HEK293 (cell line): Measurements from ENCODE around the gene ITSN2.
A peak's percentile ranks its signal among the peaks of the same experiment; 100 is the strongest.

Experiments used
- CTCF ChIA-PET: fragments of 350-600 bp; formaldehyde crosslinking; extraction: SDS; loops from one replicate; lab custom pipeline; 2021; ENCODE audit warnings: antibody characterized with exemption; lab: Yijun Ruan, JAX
- POLR2A ChIA-PET: fragments of 300-600 bp; formaldehyde crosslinking; extraction: SDS; loops from one replicate; lab custom pipeline; 2020; ENCODE audit warnings: antibody characterized with exemption, inconsistent platforms; lab: Yijun Ruan, JAX
- H3K27ac ChIP-seq: fragments of 200-500 bp; sonication (Bioruptor generic); 2 replicates; pipeline ENCODE4 v1.5.1; 2014; ENCODE audit warnings: low read depth, low read length, control low read depth, inconsistent platforms; ENCODE audit errors: extremely low read depth
- H3K36me3 ChIP-seq, 2 experiments: fragments of 200-500 bp in 1 of 2; sonication (Bioruptor generic) in 1 of 2; 1 replicate in 1 of 2; 2 replicates in 1 of 2; pipeline ENCODE4 v1.5.1; 2014 to 2017; ENCODE audit warnings: inconsistent platforms in 2 of 2, low read length in 2 of 2; ENCODE audit not compliant: control insufficient read depth in 2 of 2, insufficient read depth in 1 of 2
- H3K4me1 ChIP-seq: fragments of 200-500 bp; sonication (Bioruptor generic); 2 replicates; pipeline ENCODE4 v1.5.1; 2014; ENCODE audit warnings: mild to moderate bottlenecking, low read length, inconsistent platforms; ENCODE audit not compliant: control insufficient read depth, insufficient read depth
- H3K4me3 ChIP-seq: 2 replicates; pipeline ENCODE4 v1.5.1; 2011; ENCODE audit warnings: low read depth, mild to moderate bottlenecking, control low read depth, low read length, moderate library complexity
- H3K9me3 ChIP-seq: fragments of 200-500 bp; sonication (Bioruptor generic); 2 replicates; pipeline ENCODE4 v1.5.1; 2014; ENCODE audit warnings: low read depth, low read length, inconsistent platforms; ENCODE audit not compliant: control insufficient read depth, insufficient read depth
- HIC1 ChIP-seq: fragments of 450-650 bp; formaldehyde crosslinking; IDR thresholded peaks from 2 replicates; pipeline ENCODE4 v1.5.1; 2016; ENCODE audit warnings: missing biosample characterization, missing genetic modification characterization
- PRDM1 ChIP-seq: fragments of 450-650 bp; formaldehyde crosslinking; IDR thresholded peaks from 2 replicates; pipeline ENCODE4; 2016; ENCODE audit warnings: missing biosample characterization, missing genetic modification characterization
- RBAK ChIP-seq: fragments of 450-650 bp; formaldehyde crosslinking; IDR thresholded peaks from 2 replicates; pipeline ENCODE4 v1.5.1; 2016; ENCODE audit warnings: missing biosample characterization, missing genetic modification characterization
- SP2 ChIP-seq: fragments of 450-650 bp; formaldehyde crosslinking; IDR thresholded peaks from 2 replicates; pipeline ENCODE4 v1.5.1; 2016; ENCODE audit warnings: missing biosample characterization, missing genetic modification characterization
- ZBTB17 ChIP-seq: fragments of 450-650 bp; formaldehyde crosslinking; IDR thresholded peaks from 2 replicates; pipeline ENCODE4 v1.5.1; 2016; ENCODE audit warnings: missing biosample characterization, missing genetic modification characterization
- ZNF184 ChIP-seq: fragments of 450-650 bp; IDR thresholded peaks from 2 replicates; pipeline ENCODE4 v1.5.1; 2018; ENCODE audit warnings: missing biosample characterization, mild to moderate bottlenecking, missing genetic modification characterization
- ZNF274 ChIP-seq, 2 experiments: fragments of 200-500 bp in 1 of 2; fragments of 450-650 bp in 1 of 2; sonication (Bioruptor generic) in 1 of 2; formaldehyde crosslinking in 1 of 2; IDR thresholded peaks; 2 replicates each; pipeline versions ENCODE4 v1.5.1 to v1.6.1; 2014 to 2016; ENCODE audit warnings: borderline replicate concordance in 1 of 2, inconsistent platforms in 1 of 2, low read length in 1 of 2, missing biosample characterization in 1 of 2, missing genetic modification characterization in 1 of 2
- ZNF280C ChIP-seq: fragments of 450-650 bp; formaldehyde crosslinking; IDR thresholded peaks from 2 replicates; pipeline ENCODE4 v1.5.1; 2016; ENCODE audit warnings: missing biosample characterization, missing genetic modification characterization
- ZNF335 ChIP-seq: fragments of 450-650 bp; formaldehyde crosslinking; conservative IDR thresholded peaks from 2 replicates; pipeline ENCODE4 v1.5.1; 2016; ENCODE audit warnings: missing biosample characterization, missing genetic modification characterization
- ZNF416 ChIP-seq: fragments of 450-650 bp; formaldehyde crosslinking; IDR thresholded peaks from 2 replicates; pipeline ENCODE4 v1.5.1; 2016; ENCODE audit warnings: missing biosample characterization, missing genetic modification characterization
- ZNF433 ChIP-seq: fragments of 450-650 bp; formaldehyde crosslinking; IDR thresholded peaks from 2 replicates; pipeline ENCODE4 v1.5.1; 2016; ENCODE audit warnings: missing biosample characterization, missing genetic modification characterization, low read depth
- ZNF514 ChIP-seq: fragments of 450-650 bp; formaldehyde crosslinking; IDR thresholded peaks from 2 replicates; pipeline ENCODE4 v1.5.1; 2016; ENCODE audit warnings: missing biosample characterization, missing genetic modification characterization
- ZNF555 ChIP-seq: fragments of 450-650 bp; formaldehyde crosslinking; conservative IDR thresholded peaks from 2 replicates; pipeline ENCODE4 v1.5.1; 2017; ENCODE audit warnings: missing biosample characterization, mild to moderate bottlenecking, missing genetic modification characterization, inconsistent platforms
- ZNF707 ChIP-seq: fragments of 450-650 bp; formaldehyde crosslinking; IDR thresholded peaks from 2 replicates; pipeline ENCODE4 v1.5.1; 2016; ENCODE audit warnings: missing biosample characterization, missing genetic modification characterization
- TF ChIP-seq, protein P1 (sequence below): IDR thresholded peaks from 2 replicates; pipeline ENCODE4 v1.6.1; 2011; ENCODE audit warnings: mild to moderate bottlenecking, low read depth, low read length, borderline replicate concordance
- TF ChIP-seq, protein P2 (sequence below): fragments of 450-650 bp; formaldehyde crosslinking; IDR thresholded peaks from 2 replicates; pipeline ENCODE4 v1.5.1; 2016; ENCODE audit warnings: missing biosample characterization, missing genetic modification characterization

The ITSN2 gene

DNA sequence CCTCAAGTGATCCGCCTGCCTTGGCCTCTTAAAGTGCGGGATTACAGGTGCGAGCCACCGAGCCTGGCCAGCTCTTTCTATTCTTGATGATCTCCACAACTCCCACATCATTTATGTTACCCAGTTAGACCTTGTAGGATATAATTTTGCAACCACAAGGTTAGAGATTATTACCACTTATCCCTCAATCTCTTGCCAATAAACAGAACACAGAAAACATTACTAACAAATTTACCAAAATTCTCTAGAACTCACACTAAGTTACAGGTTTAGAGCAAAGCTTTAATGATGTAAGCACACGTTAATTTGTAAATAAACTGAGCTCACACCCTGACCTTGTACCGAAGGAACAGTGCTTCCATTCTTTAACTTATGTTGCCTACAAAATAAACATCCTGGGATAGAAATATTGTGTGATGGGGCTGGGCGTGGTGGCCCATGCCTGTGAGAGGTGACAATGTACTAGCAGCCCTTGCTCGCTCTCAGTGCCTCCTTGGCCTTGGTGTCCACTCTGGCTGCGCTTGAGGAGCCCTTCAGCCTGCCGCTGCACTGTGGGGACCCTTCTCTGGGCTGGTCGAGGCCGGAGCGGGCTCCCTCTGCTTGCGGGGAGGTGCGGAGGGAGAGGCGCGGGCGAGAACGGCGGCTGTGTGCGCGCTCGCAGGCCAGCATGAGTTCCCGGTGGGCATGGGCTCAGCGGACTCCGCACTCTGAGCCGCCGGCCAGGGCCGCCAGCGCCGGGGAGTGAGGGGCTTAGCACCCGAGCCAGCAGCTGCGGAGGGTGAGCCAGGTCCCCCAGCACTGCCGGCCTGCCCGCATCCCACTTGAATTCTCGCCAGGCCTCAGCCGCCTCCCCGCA lies 42.1 kb upstream of the ITSN2 start (continued):
- TF ChIP-seq ZNF707 (tag by site-specific recombination) (no peak), ZNF433 (no peak)
- TF ChIP-seq, all 188 proteins: peak for 0

GRCh38 chr2:24400207-24400907 lies 40.0 kb upstream of the ITSN2 start:
- Histone ChIP-seq H3K4me3 (no peak overlapping the region), H3K4me1 (no peaks in the 10 kb centered on the region), H3K27ac (no peak overlapping the region), H3K36me3 (no peaks in the 10 kb centered on the region), H3K9me3 (no peaks in the 10 kb centered on the region)
- TF ChIP-seq, protein P1, sequence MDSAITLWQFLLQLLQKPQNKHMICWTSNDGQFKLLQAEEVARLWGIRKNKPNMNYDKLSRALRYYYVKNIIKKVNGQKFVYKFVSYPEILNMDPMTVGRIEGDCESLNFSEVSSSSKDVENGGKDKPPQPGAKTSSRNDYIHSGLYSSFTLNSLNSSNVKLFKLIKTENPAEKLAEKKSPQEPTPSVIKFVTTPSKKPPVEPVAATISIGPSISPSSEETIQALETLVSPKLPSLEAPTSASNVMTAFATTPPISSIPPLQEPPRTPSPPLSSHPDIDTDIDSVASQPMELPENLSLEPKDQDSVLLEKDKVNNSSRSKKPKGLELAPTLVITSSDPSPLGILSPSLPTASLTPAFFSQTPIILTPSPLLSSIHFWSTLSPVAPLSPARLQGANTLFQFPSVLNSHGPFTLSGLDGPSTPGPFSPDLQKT, result no peak
- TF ChIP-seq, protein P2, sequence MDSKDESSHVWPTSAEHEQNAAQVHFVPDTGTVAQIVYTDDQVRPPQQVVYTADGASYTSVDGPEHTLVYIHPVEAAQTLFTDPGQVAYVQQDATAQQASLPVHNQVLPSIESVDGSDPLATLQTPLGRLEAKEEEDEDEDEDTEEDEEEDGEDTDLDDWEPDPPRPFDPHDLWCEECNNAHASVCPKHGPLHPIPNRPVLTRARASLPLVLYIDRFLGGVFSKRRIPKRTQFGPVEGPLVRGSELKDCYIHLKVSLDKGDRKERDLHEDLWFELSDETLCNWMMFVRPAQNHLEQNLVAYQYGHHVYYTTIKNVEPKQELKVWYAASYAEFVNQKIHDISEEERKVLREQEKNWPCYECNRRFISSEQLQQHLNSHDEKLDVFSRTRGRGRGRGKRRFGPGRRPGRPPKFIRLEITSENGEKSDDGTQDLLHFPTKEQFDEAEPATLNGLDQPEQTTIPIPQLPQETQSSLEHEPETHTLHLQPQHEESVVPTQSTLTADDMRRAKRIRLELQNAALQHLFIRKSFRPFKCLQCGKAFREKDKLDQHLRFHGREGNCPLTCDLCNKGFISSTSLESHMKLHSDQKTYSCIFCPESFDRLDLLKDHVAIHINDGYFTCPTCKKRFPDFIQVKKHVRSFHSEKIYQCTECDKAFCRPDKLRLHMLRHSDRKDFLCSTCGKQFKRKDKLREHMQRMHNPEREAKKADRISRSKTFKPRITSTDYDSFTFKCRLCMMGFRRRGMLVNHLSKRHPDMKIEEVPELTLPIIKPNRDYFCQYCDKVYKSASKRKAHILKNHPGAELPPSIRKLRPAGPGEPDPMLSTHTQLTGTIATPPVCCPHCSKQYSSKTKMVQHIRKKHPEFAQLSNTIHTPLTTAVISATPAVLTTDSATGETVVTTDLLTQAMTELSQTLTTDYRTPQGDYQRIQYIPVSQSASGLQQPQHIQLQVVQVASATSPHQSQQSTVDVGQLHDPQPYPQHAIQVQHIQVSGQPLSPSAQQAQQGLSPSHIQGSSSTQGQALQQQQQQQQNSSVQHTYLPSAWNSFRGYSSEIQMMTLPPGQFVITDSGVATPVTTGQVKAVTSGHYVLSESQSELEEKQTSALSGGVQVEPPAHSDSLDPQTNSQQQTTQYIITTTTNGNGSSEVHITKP, result peak; percentile 42; the same call in 1 of the 2 replicates
- ChIA-PET POLR2A (no interaction called here), CTCF (interaction anchor here (0.7 to 2.9 kb wide), 3 partner anchors 9 to 1529 kb away, joined by 4 to 15 read pairs (median 5); no protein-coding TSS in a partner anchor)

GRCh38 chr2:24399434-24400206 lies 39.3 kb upstream of the ITSN2 start:
- CTCF ChIA-PET, result interaction anchor here (0.6 to 2.9 kb wide), 3 partner anchors 10 to 797 kb away, joined by 3 to 15 read pairs (median 4); no protein-coding TSS in a partner anchor
- no peak overlapping the region for H3K4me3 ChIP-seq
- H3K9me3 ChIP-seq, result no peaks in the 10 kb centered on the region
- no peaks in the 10 kb centered on the region for H3K36me3 ChIP-seq
- POLR2A ChIA-PET, result no interaction called here
- H3K27ac ChIP-seq, result no peak overlapping the region
- H3K4me1 ChIP-seq, result no peaks in the 10 kb centered on the region
- TF ChIP-seq ZNF514 (tag by site-specific recombination), result no peak
- peak; percentile 65 for TF ChIP-seq ZNF335
- 0 out of 2 replicates have a peak, but pooled peaks have one; percentile 22 for TF ChIP-seq ZBTB17
- TF ChIP-seq PRDM1 (tag by site-specific recombination), result 0 out of 2 replicates have a peak, but pooled peaks have one; percentile 34

GRCh38 chr2:24394998-24395397 lies 34.7 kb upstream of the ITSN2 start:
- Histone ChIP-seq H3K27ac (no peak overlapping the region), H3K36me3 (no peaks in the 10 kb centered on the region), H3K4me3 (no peak overlapping the region), H3K4me1 (no peaks in the 10 kb centered on the region), H3K9me3 (no peaks in the 10 kb centered on the region)
- CTCF ChIA-PET, result interaction anchor here (0.8 to 1.4 kb wide), 3 partner anchors 433 to 801 kb away, joined by 3 to 5 read pairs (median 3); no protein-coding TSS in a partner anchor
- POLR2A ChIA-PET, result interaction anchor here (0.6 kb wide), 1 partner anchor 8 kb away, joined by 6 read pairs; no protein-coding TSS in a partner anchor
- no peak for TF ChIP-seq ZNF274 (IDR thresholded peaks at IDR 0.05; ENCODE audit: low read length)
- no peak for TF ChIP-seq ZNF274 (tag by site-specific recombination; IDR thresholded peaks at IDR 0.05; ENCODE audit: borderline replicate concordance)
- TF ChIP-seq RBAK, result no peak
- TF ChIP-seq SP2 (tag by site-specific recombination), result no peak
- no peak for TF ChIP-seq ZNF184 (tag by site-specific recombination)
- TF ChIP-seq ZNF280C (tag by site-specific recombination), result no peak
- no peak for TF ChIP-seq ZNF555
- TF ChIP-seq ZNF416, result no peak
- TF ChIP-seq HIC1 (tag by site-specific recombination), result no peak
